Mammary epithelial cell (primary cell): ENCODE data around the gene KCTD2.

ENCODE experiments used
- CTCF ChIP-seq, 2 donors: IDR thresholded peaks in 1 of 2; conservative IDR thresholded peaks in 1 of 2; 2 replicates each; pipeline ENCODE4 v1.5.1; 2011 to 2012; ENCODE audit warnings: inconsistent platforms in 2 of 2, low read length in 2 of 2, mild to moderate bottlenecking in 2 of 2, control low read depth in 1 of 2, low read depth in 1 of 2; ENCODE audit not compliant: insufficient read depth in 1 of 2; ENCODE audit errors: extremely low read depth in 1 of 2
- EZH2 ChIP-seq: IDR thresholded peaks from 2 replicates; pipeline ENCODE4 v1.6.1; 2012; ENCODE audit warnings: low read length, inconsistent platforms, borderline replicate concordance

DNA sequence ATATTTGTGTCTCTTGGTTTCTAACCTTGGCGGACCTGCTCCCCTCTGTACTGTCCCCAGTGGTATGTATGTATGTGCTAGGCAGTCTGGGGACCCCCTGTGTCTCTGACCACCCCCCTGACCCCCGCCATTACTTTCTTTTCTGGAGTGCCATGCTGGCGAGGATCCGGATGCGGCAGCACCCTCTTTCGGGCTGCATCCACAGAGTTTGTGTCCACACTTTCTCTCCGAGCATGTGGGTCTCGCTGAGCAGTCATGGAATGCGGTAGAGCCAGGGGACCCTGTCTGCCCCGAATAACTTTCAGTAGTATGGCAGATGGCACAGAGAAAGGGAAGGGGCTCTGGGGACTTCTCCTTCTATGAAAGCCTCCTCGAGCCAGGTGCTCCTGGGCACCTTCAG lies 17.0 kb downstream of the KCTD2 start:
- TF ChIP-seq CTCF (conservative IDR thresholded peaks at IDR 0.05 in 1 of 2, IDR thresholded peaks at IDR 0.05 in 1 of 2; ENCODE audit: extremely low read depth in 1 of 2, insufficient read depth in 1 of 2, low read depth in 1 of 2, low read length in 2 of 2) (no peak), EZH2 (no peak)
